Measurements from ENCODE around the gene SMYD3.
"Not testable (repeated sequence)": the region's sequence is repeated elsewhere in the genome, so short reads cannot be mapped to it uniquely, and the experiment has no call there.

The SMYD3 gene

GRCh38 chr1:245831518-245831917 lies 675.6 kb downstream of the SMYD3 start:
- Histone ChIP-seq H3K27me3 (replicated peaks; ENCODE audit: control insufficient read depth, insufficient read depth, low read length) (no peaks in the 10 kb centered on the region), H3K9ac (ENCODE audit: low read length) (no peak overlapping the region), H3K4me1 (ENCODE audit: control insufficient read depth, insufficient read depth, low read length) (peaks cover 5% of the 10 kb centered on the region), H3K36me3 (ENCODE audit: control insufficient read depth, insufficient read depth, low read length, severe bottlenecking) (no peaks in the 10 kb centered on the region), H3K4me3 (ENCODE audit: low read length) (no peak overlapping the region), H3K9me3 (ENCODE audit: control insufficient read depth, low read length) (no peaks in the 10 kb centered on the region)
- DNase-seq (ENCODE audit: low read depth) = no peak

GRCh38 chr1:245829826-245830225 lies 677.3 kb downstream of the SMYD3 start:
- Histone ChIP-seq H3K9me3 (ENCODE audit: control insufficient read depth, low read length) (no peaks in the 10 kb centered on the region), H3K9ac (ENCODE audit: low read length) (no peak overlapping the region), H3K27me3 (replicated peaks; ENCODE audit: control insufficient read depth, insufficient read depth, low read length) (no peaks in the 10 kb centered on the region), H3K4me3 (ENCODE audit: low read length) (no peak overlapping the region), H3K36me3 (ENCODE audit: control insufficient read depth, insufficient read depth, low read length, severe bottlenecking) (no peaks in the 10 kb centered on the region), H3K4me1 (ENCODE audit: control insufficient read depth, insufficient read depth, low read length) (no peaks in the 10 kb centered on the region)
- no peak for DNase-seq (ENCODE audit: low read depth)

GRCh38 chr1:245829194-245829593 lies 677.9 kb downstream of the SMYD3 start:
- Histone ChIP-seq H3K9me3 (ENCODE audit: control insufficient read depth, low read length) (no peaks in the 10 kb centered on the region), H3K4me3 (ENCODE audit: low read length) (no peak overlapping the region), H3K9ac (ENCODE audit: low read length) (no peak overlapping the region), H3K27me3 (replicated peaks; ENCODE audit: control insufficient read depth, insufficient read depth, low read length) (no peaks in the 10 kb centered on the region), H3K4me1 (ENCODE audit: control insufficient read depth, insufficient read depth, low read length) (no peaks in the 10 kb centered on the region), H3K36me3 (ENCODE audit: control insufficient read depth, insufficient read depth, low read length, severe bottlenecking) (no peaks in the 10 kb centered on the region)
- no peak for DNase-seq (ENCODE audit: low read depth)

- Histone ChIP-seq H3K4me1 (ENCODE audit: control insufficient read depth, insufficient read depth, low read length) (peaks cover 16% of the 10 kb centered on the region), H3K27me3 (replicated peaks; ENCODE audit: control insufficient read depth, insufficient read depth, low read length) (no peaks in the 10 kb centered on the region), H3K4me3 (ENCODE audit: low read length) (no peak overlapping the region), H3K36me3 (ENCODE audit: control insufficient read depth, insufficient read depth, low read length, severe bottlenecking) (no peaks in the 10 kb centered on the region), H3K9ac (ENCODE audit: low read length) (no peak overlapping the region), H3K9me3 (ENCODE audit: control insufficient read depth, low read length) (no peaks in the 10 kb centered on the region)
- DNase-seq (ENCODE audit: low read depth) = no peak
Measured at GRCh38 chr1:245827301-245827700, 679.8 kb downstream of the SMYD3 start.

- no peak overlapping the region for H3K9ac ChIP-seq (ENCODE audit: low read length)
- H3K4me3 ChIP-seq (ENCODE audit: low read length) = no peak overlapping the region
- no peak for DNase-seq (ENCODE audit: low read depth)
- no peaks in the 10 kb centered on the region for H3K27me3 ChIP-seq (replicated peaks; ENCODE audit: control insufficient read depth, insufficient read depth, low read length)
- no peaks in the 10 kb centered on the region for H3K36me3 ChIP-seq (ENCODE audit: control insufficient read depth, insufficient read depth, low read length, severe bottlenecking)
- peaks cover 16% of the 10 kb centered on the region for H3K4me1 ChIP-seq (ENCODE audit: control insufficient read depth, insufficient read depth, low read length)
- no peaks in the 10 kb centered on the region for H3K9me3 ChIP-seq (ENCODE audit: control insufficient read depth, low read length)
Measured at GRCh38 chr1:245825128-245825901, 681.8 kb downstream of the SMYD3 start.

- H3K4me3 ChIP-seq (ENCODE audit: low read length) = peak overlapping the region; percentile 45
- H3K36me3 ChIP-seq (ENCODE audit: control insufficient read depth, insufficient read depth, low read length, severe bottlenecking) = no peaks in the 10 kb centered on the region
- H3K4me1 ChIP-seq (ENCODE audit: control insufficient read depth, insufficient read depth, low read length) = peaks cover 16% of the 10 kb centered on the region
- no peak for DNase-seq (ENCODE audit: low read depth)
- peak overlapping the region; percentile 20 for H3K9ac ChIP-seq (ENCODE audit: low read length)
- no peaks in the 10 kb centered on the region for H3K9me3 ChIP-seq (ENCODE audit: control insufficient read depth, low read length)
- no peaks in the 10 kb centered on the region for H3K27me3 ChIP-seq (replicated peaks; ENCODE audit: control insufficient read depth, insufficient read depth, low read length)
Measured at GRCh38 chr1:245823408-245824147, 683.5 kb downstream of the SMYD3 start.

GRCh38 chr1:245822996-245823395 lies 684.1 kb downstream of the SMYD3 start:
- peak overlapping the region; percentile 67 for H3K4me3 ChIP-seq (ENCODE audit: low read length)
- H3K36me3 ChIP-seq (ENCODE audit: control insufficient read depth, insufficient read depth, low read length, severe bottlenecking) = no peaks in the 10 kb centered on the region
- H3K9ac ChIP-seq (ENCODE audit: low read length) = peak overlapping the region; percentile 85
- no peaks in the 10 kb centered on the region for H3K9me3 ChIP-seq (ENCODE audit: control insufficient read depth, low read length)
- H3K4me1 ChIP-seq (ENCODE audit: control insufficient read depth, insufficient read depth, low read length) = peaks cover 16% of the 10 kb centered on the region
- DNase-seq (ENCODE audit: low read depth) = peak; percentile 91
- H3K27me3 ChIP-seq (replicated peaks; ENCODE audit: control insufficient read depth, insufficient read depth, low read length) = no peaks in the 10 kb centered on the region

GRCh38 chr1:245818363-245818762 lies 688.7 kb downstream of the SMYD3 start:
- peaks cover 10% of the 10 kb centered on the region for H3K4me1 ChIP-seq (ENCODE audit: control insufficient read depth, insufficient read depth, low read length)
- H3K4me3 ChIP-seq (ENCODE audit: low read length); H3K9me3 ChIP-seq (ENCODE audit: control insufficient read depth, low read length); H3K36me3 ChIP-seq (ENCODE audit: control insufficient read depth, insufficient read depth, low read length, severe bottlenecking); H3K27me3 ChIP-seq (replicated peaks; ENCODE audit: control insufficient read depth, insufficient read depth, low read length); H3K9ac ChIP-seq (ENCODE audit: low read length); DNase-seq (ENCODE audit: low read depth): not testable (repeated sequence)

- not testable (repeated sequence) for DNase-seq (ENCODE audit: low read depth); H3K9ac ChIP-seq (ENCODE audit: low read length); H3K27me3 ChIP-seq (replicated peaks; ENCODE audit: control insufficient read depth, insufficient read depth, low read length); H3K4me1 ChIP-seq (ENCODE audit: control insufficient read depth, insufficient read depth, low read length); H3K4me3 ChIP-seq (ENCODE audit: low read length); H3K9me3 ChIP-seq (ENCODE audit: control insufficient read depth, low read length); H3K36me3 ChIP-seq (ENCODE audit: control insufficient read depth, insufficient read depth, low read length, severe bottlenecking)
Measured at GRCh38 chr1:245816496-245816895, 690.6 kb downstream of the SMYD3 start.

- H3K9ac ChIP-seq (ENCODE audit: low read length) = no peak overlapping the region
- H3K9me3 ChIP-seq (ENCODE audit: control insufficient read depth, low read length) = no peaks in the 10 kb centered on the region
- no peak for DNase-seq (ENCODE audit: low read depth)
- no peaks in the 10 kb centered on the region for H3K4me1 ChIP-seq (ENCODE audit: control insufficient read depth, insufficient read depth, low read length)
- H3K27me3 ChIP-seq (replicated peaks; ENCODE audit: control insufficient read depth, insufficient read depth, low read length) = no peaks in the 10 kb centered on the region
- no peaks in the 10 kb centered on the region for H3K36me3 ChIP-seq (ENCODE audit: control insufficient read depth, insufficient read depth, low read length, severe bottlenecking)
- no peak overlapping the region for H3K4me3 ChIP-seq (ENCODE audit: low read length)
Measured at GRCh38 chr1:245814651-245815050, 692.4 kb downstream of the SMYD3 start.

GRCh38 chr1:245812278-245812677 lies 694.8 kb downstream of the SMYD3 start:
- Histone ChIP-seq H3K9me3 (ENCODE audit: control insufficient read depth, low read length) (no peaks in the 10 kb centered on the region), H3K27me3 (replicated peaks; ENCODE audit: control insufficient read depth, insufficient read depth, low read length) (no peaks in the 10 kb centered on the region), H3K9ac (ENCODE audit: low read length) (no peak overlapping the region), H3K4me1 (ENCODE audit: control insufficient read depth, insufficient read depth, low read length) (peaks cover 6% of the 10 kb centered on the region), H3K36me3 (ENCODE audit: control insufficient read depth, insufficient read depth, low read length, severe bottlenecking) (no peaks in the 10 kb centered on the region), H3K4me3 (ENCODE audit: low read length) (no peak overlapping the region)
- DNase-seq (ENCODE audit: low read depth) = no peak

All from adipocyte (in vitro differentiated cells).